Fibroblast of skin of left biceps (primary cell): ENCODE data around the gene ATP5PO.
"Not testable (repeated sequence)": the region's sequence is repeated elsewhere in the genome, so short reads cannot be mapped to it uniquely, and the experiment has no call there.

ENCODE experiments used
- DNase-seq, 2 experiments: peaks; one replicate each; pipeline ENCODE4 v3.0.0-alpha.2; 2013; ENCODE audit warnings: low read depth in 2 of 2

Gene ATP5PO

GRCh38 chr21:33869873-33870272 lies 45.7 kb downstream of the ATP5PO start:
- no peak for DNase-seq

- not testable (repeated sequence) for DNase-seq
Measured at GRCh38 chr21:33867868-33868267, 47.7 kb downstream of the ATP5PO start.

- DNase-seq, result no peak
Measured at GRCh38 chr21:33866826-33867225, 48.8 kb downstream of the ATP5PO start.

- DNase-seq, result no peak
Measured at GRCh38 chr21:33865996-33866575, 49.5 kb downstream of the ATP5PO start.

GRCh38 chr21:33865176-33865575 lies 50.4 kb downstream of the ATP5PO start:
- DNase-seq, result no peak

GRCh38 chr21:33864150-33864549 lies 51.5 kb downstream of the ATP5PO start:
- no peak for DNase-seq

- DNase-seq, result not testable (repeated sequence)
Measured at GRCh38 chr21:33863191-33863590, 52.4 kb downstream of the ATP5PO start.

- DNase-seq, result no peak
Measured at GRCh38 chr21:33861125-33861524, 54.5 kb downstream of the ATP5PO start.

GRCh38 chr21:33860332-33860879 lies 55.2 kb downstream of the ATP5PO start:
- no peak for DNase-seq

GRCh38 chr21:33859373-33860102 lies 56.1 kb downstream of the ATP5PO start:
- no peak for DNase-seq

GRCh38 chr21:33858667-33859372 lies 56.8 kb downstream of the ATP5PO start:
- DNase-seq, result no peak

- DNase-seq, result no peak
Measured at GRCh38 chr21:33857846-33858666, 57.5 kb downstream of the ATP5PO start.

- no peak for DNase-seq
Measured at GRCh38 chr21:33856893-33857527, 58.6 kb downstream of the ATP5PO start.

- DNase-seq, result no peak
Measured at GRCh38 chr21:33855190-33855589, 60.4 kb downstream of the ATP5PO start.

- DNase-seq, result no peak
Measured at GRCh38 chr21:33854604-33855003, 61.0 kb downstream of the ATP5PO start.
